ENCODE data around the gene TDRD12.
A peak's percentile ranks its signal among the peaks of the same experiment; 100 is the strongest.

TDRD12 gene

GRCh38 chr19:32719611-32720059 is at the start of gene TDRD12:
Gene TDRD12, plus strand, starts transcription at chr19:32719767. Its CDS starts 306 bp downstream, at chr19:32720073.
- peak; percentile 27 for DNase-seq (ENCODE audit: low read depth, low spot score)

GRCh38 chr19:32671883-32672593 is 47.5 kb upstream of the TDRD12 start:
- no peak for DNase-seq (ENCODE audit: low read depth, low spot score)

DNA sequence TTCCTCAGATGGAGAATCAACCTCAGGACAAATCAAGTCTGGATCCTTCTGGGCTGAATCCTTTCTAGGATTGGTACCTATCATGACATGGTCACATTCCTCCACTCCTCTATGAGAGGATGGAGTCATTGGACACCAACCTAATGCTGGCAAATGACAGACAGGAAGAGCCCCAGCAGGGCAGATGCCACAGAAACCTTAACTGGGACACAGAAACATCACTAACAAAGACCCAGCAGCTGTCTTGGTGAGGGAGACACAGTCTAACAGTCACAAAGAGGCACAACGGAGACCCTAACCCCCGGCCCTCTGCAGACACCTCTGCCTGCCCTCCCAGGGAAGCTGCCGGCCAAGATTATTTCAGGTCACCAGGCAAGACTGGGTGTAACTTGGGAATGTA is 46.7 kb upstream of the TDRD12 start:
- no peak for DNase-seq (ENCODE audit: low read depth, low spot score)

GRCh38 chr19:32673573-32673972 is 46.0 kb upstream of the TDRD12 start:
- no peak for DNase-seq (ENCODE audit: low read depth, low spot score)

DNA sequence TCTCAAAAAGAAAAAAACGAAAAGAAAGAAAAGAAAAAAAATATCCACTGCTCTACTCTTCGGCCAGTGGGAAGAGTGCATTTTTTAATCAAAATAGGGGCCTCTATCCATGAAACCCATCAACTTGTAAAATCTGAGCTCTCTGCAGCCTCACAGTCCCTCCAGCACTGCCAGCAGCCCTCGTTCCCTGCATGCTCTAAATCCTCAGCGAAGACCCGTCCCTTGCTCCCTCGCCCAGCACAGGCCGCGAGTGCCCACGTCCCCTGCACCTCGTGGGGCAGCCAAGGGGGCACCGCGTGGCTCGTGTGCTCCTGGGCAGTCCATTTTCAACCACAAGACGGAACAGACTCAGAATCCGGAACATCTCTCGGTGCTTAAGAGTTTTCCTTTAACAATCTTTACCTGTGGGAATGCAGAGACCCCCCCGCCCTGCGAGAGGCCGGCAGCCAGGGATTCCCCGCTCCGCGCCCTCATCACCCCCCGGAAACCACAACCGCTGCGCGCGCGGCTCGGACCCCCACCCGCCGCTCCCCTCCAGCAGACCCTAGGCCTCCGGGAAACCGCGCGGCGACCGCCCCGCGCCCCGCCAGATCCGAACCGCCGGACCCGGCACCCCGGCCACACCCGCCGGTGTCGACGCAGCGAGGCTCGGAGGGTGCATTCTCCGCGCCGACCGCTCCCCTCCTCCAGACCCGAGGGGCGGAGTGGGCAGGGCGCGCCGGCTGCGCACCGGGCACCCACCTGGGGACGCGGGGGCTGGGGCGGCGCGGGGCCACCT is 45.2 kb upstream of the TDRD12 start:
- no peak for DNase-seq (ENCODE audit: low read depth, low spot score)

DNA sequence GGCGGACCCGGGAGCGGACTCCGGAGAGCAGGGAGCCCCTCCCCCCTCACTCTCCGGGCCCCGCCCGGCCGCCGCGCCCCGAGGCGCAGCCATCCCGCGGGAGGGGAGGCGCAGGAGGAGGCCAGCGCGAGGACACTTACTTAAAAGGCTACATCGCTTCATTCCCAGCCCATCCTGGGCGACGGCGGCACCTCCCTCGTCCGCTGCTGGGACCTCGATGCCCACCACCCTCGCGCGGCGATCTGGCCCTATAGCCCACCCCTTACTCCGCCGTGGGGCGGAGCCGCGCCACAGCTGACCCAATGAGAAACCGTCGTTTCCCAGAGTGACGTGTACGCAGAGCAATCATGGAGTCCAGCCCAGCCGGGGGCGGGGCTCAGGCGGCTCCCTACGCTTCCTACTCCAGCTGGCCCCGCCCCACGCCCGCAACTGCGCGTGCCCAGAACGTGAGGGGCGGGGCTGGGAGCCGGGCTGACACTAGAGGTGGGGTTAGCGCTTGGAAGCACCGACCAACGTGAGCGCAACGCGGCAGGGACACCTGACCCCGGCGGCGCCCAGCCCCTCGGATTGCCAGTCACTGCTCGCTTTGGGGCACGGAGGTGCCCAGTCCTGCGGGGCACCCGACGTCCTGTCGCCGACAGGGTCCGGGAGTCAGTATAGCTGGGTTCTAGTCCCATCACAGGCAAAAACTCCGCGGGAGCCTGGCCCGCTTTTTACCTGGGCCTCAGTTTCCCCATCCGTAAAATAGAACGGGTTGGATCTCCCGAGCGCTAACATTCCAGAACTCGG is 44.4 kb upstream of the TDRD12 start, which contains the start of gene ANKRD27:
Gene ANKRD27, minus strand, starts transcription at position 250 of the 789 bp plus-strand sequence. CDS start 16,165 bp downstream, outside the sequence.
- peak; percentile 99 for DNase-seq (ENCODE audit: low read depth, low spot score)

DNA sequence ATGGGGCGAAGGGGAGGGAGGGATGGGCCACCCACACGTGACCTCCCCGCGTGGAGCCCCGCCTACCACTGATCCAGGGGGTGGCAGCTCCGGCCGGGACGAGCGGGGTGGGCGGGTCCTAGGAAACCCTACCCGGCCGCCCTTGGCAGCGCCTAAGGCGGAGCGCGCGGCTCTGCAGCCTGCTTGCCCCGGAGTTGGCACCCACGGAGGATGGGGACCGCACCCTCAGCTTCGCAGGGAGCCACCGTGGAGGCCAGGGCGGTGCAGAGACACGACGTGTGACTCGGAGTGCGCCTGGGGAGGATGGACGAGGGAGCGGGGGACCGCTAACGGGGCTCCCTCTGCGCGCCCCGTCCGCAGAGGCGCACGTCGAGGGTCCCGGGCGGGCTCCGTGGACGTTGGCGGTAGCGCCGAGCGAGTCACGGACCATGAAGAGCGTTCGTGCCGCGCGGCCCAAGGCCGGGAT is 43.8 kb upstream of the TDRD12 start, which contains the start of gene RGS9BP:
Gene RGS9BP, plus strand, starts transcription at position 129 of the 466 bp plus-strand sequence. CDS start 416 bp downstream, outside the sequence.
- no peak for DNase-seq (ENCODE audit: low read depth, low spot score)

DNA sequence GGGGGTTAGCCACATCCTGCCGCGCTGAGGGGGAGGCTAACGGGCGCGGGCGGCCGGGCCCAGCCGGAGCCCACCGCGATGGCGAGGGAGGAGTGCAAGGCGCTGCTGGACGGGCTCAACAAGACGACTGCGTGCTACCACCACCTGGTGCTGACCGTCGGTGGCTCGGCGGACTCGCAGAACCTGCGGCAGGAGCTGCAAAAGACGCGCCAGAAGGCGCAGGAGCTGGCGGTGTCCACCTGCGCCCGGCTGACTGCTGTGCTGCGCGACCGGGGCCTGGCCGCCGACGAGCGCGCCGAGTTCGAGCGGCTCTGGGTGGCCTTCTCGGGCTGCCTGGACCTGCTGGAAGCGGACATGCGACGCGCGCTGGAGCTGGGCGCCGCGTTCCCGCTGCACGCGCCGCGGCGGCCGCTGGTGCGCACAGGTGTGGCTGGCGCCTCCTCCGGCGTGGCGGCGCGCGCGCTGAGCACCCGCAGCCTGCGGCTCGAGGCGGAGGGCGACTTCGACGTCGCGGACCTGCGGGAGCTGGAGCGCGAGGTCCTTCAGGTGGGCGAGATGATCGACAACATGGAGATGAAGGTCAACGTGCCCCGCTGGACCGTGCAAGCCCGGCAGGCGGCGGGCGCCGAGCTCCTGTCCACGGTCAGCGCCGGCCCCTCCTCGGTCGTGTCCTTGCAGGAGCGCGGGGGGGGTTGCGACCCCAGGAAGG is 43.2 kb upstream of the TDRD12 start:
- DNase-seq (ENCODE audit: low read depth, low spot score): peak; percentile 61

DNA sequence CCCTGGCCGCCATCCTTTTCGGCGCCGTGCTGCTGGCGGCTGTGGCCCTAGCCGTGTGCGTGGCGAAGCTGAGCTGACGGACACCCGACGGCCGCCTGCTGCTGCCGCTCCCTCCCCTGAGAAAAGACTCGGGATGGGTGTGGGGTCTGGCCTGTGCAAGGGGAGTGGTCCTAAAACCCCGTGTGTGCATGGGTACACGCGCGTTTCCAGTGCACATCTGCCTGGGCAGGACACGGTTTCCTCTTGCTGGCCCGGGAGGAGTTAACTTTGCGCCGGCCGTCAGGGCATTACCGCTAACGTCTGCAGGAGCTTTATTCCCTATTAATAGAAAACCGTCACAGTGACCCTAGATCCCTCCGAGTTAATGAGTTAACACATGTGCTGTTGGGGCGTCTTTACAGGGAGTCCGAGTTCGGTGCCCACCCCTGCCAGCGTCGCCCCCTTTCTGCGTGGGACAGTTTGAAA is 42.6 kb upstream of the TDRD12 start:
- no peak for DNase-seq (ENCODE audit: low read depth, low spot score)

DNA sequence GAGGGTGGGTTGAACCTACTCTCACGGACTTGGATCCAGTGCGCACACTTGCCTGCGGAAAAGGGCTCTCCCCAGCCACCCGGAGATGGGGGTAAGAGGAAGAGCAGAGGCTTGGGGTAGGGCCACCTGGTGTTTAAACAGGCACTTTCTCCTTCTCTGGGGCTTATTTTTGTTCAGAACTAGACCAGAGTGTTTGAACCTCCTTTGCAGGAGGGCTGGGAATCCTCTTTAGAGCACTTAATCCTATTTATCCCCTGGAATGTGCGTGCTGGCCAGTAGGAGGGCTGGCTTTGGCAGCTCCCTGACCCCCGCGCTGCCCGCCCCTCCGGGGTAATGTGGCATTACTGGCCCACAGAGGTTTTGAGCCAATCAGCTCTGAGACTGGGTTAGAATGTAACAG is 41.9 kb upstream of the TDRD12 start:
- DNase-seq (ENCODE audit: low read depth, low spot score): peak; percentile 86

- DNase-seq (ENCODE audit: low read depth, low spot score): no peak
These were observed 38.6 kb upstream of the TDRD12 start for GRCh38 chr19:32680986-32681385.

GRCh38 chr19:32682317-32682716 is 37.2 kb upstream of the TDRD12 start:
- peak; percentile 37 for DNase-seq (ENCODE audit: low read depth, low spot score)

DNA sequence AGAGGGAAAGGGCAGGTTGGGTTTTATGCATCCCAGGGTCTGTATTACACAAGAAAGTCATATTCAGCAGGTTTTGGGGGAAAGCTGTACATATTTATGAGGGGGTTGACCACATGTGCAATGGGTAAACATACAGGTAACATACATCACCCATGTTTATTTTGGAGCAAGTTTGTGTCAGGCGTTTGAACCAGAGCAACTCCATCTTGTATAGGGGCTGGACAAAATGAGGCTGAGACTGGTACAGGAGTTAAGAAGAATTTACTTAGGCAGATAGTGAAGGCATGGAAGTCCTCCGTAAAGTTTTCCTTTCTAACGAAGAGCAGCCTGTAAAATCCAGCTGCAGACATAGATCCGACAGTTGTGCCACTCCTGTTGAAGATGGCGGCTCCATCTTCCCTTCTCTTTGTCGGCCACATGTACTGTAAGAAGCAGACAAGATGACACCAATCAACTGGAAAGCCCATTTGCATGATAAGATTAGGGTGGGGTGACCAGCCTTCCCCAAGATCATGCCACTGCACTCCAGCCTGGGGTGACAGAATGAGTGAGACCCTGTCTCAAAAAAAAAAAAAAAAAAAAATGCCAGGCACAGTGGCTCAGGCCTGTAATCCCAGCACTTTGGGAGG is 32.6 kb upstream of the TDRD12 start:
- DNase-seq (ENCODE audit: low read depth, low spot score): no peak

DNA sequence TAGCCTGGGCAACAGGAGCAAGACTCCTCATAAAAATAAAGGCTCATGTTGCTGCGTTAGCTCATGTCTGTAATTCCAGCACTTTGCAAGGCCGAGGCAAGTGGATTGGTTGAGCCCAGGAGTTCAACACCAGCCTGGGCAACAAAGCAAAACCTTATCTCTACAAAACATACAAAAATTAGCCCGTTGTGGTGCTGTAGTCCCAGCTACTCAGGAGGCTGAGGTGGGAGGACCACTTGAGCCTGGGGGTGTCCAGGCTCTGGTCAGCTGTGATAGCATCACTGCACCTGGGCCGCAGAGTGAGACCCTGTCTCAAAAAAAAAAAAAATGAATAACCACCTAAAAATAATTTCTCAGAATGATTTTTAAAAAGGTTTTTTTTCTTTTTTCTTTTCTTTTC is 31.9 kb upstream of the TDRD12 start:
- DNase-seq (ENCODE audit: low read depth, low spot score): no peak

DNA sequence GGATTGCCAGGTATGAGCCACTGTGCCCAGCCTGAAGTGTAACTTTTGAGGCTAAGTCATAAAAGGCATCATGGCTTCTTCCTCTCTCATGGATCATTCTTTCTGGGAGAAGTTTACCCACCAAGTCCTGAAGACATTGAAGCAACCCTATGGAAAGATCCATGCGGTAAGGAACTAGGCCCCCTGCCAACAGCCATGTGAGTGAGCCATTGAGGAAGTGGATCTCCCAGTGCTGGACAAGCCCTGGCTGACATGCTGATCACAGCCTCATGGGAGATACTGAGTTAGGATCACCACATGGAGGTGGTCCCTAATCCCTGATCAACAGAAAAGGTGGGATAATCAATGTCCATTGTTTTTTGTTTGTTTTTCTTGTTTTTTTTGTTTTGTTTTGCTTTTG is 31.3 kb upstream of the TDRD12 start:
- no peak for DNase-seq (ENCODE audit: low read depth, low spot score)

- peak; percentile 70 for DNase-seq (ENCODE audit: low read depth, low spot score)
These were observed 28.1 kb upstream of the TDRD12 start, which contains the start of gene NUDT19 for GRCh38 chr19:32691291-32691951. Gene NUDT19, plus strand, starts transcription at chr19:32691821. Its CDS starts 140 bp downstream, at chr19:32691961.

- DNase-seq (ENCODE audit: low read depth, low spot score): peak; percentile 72
These were observed 27.4 kb upstream of the TDRD12 start for GRCh38 chr19:32691952-32692726.

- DNase-seq (ENCODE audit: low read depth, low spot score): no peak
These were observed 26.9 kb upstream of the TDRD12 start for GRCh38 chr19:32692727-32693061.
